GM21515 (cell line): Measurements from ENCODE around the gene GNRHR.
"Not testable (repeated sequence)": the region's sequence is repeated elsewhere in the genome, so short reads cannot be mapped to it uniquely, and the experiment has no call there.

Experiments used
- ATAC-seq: cut with Tn5 transposase; IDR thresholded peaks from one replicate; pipeline ENCODE4 v1.9.1; 2021; ENCODE audit not compliant: unreplicated experiment

Gene GNRHR, protein sequence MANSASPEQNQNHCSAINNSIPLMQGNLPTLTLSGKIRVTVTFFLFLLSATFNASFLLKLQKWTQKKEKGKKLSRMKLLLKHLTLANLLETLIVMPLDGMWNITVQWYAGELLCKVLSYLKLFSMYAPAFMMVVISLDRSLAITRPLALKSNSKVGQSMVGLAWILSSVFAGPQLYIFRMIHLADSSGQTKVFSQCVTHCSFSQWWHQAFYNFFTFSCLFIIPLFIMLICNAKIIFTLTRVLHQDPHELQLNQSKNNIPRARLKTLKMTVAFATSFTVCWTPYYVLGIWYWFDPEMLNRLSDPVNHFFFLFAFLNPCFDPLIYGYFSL

DNA sequence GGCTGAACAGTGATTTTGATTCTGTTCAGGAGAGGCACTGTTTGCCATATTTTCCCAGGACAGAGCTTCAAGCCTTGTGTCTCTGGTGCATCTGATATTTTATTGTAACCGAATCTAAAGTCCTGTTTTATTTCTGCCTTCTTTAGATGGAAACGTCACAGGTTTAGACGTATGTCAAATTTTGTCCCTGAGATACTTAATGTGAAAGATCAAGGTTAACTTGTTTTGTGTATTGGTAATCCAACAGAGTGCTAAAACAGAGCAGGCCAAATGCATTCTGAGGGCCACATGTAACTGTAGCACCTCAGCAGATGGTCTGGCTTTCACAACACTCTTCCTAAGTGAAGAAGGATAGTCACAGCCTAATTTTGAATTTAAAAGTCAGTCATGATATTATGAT is at the start of gene GNRHR:
Gene GNRHR (minus strand): TSS at position 101 of the 400 bp plus-strand sequence. CDS start 53 bp downstream, at position 48.
- no peak for ATAC-seq

DNA sequence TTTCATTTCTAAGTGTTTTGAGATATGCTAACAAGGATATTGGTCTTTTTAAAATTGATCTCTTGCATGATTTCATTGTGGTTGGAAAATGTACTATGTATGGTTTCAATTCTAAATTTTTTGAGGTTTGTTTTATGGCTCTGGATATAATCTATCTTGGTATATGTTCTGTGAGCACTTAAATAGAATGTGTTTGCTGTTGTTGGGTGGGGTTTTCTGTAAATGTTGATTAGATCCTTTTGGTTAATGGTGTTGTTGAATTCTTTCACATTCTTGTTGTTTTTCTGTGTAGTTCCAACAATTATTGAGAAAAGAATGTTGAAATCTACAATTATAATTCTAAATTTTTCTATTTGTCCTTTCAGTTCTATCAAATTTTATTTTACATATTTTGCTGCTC is 42.6 kb upstream of the GNRHR start:
- no peak for ATAC-seq

DNA sequence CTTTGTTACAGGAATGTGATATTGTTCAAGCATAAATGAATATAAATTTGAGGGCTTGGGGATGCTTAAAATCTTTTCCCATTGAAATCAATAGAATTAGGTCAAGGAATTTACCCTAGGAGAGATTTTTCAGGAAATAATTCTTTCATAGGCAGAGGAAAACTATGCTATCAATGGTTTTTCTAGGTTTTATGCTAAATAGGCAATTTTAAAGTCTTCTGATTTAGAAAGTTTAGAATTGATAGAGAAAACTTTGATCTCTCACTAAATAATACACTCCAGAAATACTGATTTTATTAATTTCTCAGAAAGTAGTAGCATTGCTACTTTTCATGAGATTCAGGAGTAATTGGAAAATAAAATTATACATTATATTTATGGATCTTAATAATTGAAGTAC is 36.5 kb upstream of the GNRHR start:
- no peak for ATAC-seq

DNA sequence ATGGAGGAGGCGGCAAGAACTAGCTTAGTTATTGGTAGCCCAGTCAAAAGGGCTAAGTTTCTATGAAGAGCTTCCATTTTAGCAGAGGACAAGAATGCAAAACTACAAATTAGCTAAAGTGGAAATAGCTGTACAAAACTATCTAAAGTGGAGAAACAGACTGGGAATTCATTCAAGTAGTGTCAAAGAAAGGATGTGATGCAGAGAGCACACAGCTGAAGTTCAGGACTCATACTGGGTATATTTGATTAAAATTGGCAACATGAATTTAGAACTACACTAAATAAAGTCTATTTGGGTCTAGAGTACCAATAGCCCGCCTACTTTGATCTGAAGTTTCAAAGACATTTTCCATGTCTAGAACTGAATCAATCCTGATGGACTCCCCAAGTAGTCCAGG is 33.1 kb upstream of the GNRHR start:
- no peak for ATAC-seq

DNA sequence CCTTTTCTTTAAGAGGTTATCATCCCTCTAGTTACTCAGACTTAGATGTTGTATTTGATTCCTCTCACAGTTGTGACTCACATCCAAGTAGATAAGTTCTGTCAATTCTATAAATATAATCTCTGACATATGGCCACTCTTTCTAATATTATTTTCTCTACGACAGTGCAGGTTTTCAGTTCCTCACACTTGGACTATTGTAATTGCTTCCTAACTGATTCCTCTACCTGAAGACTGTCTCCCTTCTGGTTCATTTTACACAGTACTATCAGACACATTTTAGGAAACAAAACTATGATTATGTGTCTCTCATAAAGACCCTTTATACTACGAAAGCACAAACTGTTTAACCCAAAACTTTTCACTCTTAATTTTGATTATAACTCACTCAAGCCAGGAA is 31.3 kb upstream of the GNRHR start:
- no peak for ATAC-seq

DNA sequence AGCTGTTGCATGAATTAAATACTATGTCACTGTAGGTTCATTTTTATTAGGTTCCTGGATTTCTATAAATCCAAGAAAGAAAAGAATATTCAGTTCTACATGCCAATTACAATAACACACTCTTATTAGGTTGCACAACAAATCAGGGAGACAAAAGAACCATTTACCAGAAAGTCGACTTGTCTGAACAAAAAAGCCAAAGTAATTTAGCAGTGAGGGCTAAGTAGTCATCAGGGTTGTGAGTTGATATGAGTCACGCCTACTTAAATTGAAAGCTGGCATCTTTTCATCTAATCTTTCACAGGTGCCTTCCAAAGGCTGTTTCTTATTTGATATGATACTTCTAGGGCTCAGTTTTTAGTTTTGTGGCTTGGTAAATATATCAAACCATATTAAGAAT is 25.4 kb upstream of the GNRHR start:
- ATAC-seq = no peak

DNA sequence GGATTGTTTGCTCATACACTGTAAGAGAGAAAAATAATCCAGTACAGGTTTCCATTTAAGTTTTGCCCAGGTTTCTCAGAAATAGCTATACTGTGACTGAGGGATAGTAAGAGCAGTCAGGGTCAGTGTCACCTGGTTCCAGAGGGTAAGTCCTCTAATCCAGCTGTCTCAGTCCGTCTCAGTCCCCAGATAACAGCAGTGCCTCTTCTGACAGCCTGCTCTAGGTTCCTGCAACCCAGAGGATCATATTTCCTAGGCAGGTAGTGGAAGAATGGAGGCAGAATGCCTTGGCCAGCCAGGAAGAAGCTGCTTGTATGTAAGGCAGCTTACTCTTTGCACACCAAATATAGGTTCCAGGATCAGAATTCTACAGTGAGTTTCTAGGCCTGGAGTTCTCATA is 22.6 kb upstream of the GNRHR start:
- no peak for ATAC-seq

DNA sequence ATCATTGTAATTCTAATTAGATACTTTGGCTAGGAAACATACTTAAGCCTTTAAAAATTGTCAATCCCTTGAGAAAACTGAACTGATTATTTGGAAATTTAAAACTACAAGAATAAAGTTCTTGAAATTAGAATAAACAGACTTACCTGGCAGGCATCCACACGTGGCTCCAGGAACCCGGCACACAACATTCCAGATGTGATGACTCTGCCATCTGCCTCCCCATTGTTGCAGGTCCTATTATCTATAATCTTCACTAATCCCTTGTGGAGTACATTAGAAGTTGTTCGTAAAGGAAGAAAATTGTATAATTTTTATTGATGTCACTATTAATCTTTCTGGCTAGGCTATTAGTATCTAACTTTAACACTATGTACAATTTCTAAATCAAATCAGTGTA is 16.2 kb upstream of the GNRHR start:
- ATAC-seq = no peak

DNA sequence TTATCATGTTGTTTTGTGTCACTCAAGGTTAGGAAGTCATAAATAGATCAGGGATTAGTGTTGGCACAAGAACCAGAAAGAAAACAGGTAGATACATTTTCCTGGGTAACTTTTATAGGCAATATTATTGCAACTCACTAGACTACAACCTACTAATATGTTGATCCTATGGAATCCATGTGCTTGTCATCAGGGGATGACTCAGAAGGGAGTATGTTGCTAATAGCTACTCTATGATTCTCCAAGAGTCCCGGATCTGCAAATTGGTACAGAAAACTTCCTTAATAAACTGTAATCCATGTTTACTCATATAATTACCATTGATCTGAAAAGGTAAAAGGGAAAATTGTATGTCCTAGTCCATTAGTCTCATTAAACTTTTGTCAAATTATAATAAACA is 11.7 kb upstream of the GNRHR start:
- ATAC-seq = no peak

DNA sequence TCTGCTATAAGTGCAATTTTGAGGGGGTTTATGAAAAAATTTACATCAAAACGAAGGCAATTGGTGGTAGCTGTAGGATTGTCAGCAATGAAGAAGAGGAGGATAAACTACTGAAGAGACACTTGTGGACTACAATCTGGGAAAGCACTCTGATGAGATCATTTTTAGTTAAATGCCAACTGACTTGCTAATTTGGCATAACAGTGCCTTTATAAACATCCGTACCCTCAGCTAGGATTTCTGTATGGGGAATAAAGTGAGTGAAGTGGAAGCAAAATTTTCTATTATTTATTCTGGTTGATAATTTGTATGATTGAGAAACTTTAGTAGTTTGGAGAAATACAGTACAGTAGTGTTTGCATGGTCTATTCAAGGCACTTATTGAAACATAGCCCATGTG is 11.2 kb upstream of the GNRHR start:
- no peak for ATAC-seq

DNA sequence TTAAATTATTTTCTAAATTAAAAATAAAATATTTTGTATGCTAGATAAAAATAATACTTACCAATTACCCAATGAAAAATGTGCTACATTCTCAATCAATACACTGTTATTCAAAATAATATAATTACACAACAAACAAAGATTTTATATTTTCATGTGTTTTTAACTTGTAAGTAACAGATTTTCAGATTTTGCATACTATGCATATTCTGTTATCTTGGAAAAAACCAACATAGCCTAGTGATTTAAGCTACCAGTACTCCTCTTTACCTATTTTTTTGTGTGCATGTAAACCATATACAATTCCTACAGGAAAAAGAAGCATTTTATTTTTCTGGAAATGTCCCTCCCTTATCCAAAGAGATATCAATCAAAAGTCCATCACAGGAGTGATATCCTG is 10.0 kb upstream of the GNRHR start:
- ATAC-seq = no peak

DNA sequence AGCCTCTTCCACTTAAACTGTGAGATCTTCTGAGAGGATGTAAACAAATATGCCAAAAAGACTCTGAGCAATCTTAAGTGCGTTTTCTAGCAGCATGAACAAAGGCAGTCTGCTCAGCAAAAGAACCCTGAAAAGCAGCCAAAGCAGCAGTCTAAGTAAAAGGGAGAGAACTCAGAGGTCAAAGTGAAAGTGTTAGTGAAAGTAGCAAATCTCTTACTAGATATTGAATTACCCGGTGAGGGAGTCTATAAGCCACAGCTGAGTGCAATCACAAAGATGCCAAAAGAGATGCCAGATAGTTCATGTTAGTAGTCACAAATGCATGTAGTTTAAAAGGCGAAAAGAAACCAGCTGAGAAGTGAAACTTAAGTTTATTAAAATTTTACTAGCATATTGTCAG is 7.9 kb upstream of the GNRHR start:
- ATAC-seq = peak; percentile 99

DNA sequence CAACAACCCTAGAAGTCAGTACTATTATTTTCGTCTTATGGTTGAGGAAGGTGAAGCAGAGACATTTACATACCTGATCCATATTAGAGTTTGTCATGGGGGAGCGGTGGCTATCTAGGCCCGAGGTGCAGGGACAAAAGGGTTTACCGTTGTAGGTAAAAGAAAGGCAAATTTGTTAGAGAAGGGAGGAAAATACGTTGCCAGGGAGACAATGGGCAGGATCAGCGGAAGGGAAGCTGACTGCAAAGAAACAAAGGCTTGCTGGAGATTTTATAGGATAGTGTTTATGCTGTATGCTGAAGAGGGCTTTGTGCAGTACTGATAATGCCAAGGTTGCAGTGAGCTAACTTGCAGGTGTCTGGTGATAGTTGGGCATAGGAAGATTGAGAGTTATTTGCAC is 2.8 kb upstream of the GNRHR start:
- ATAC-seq = not testable (repeated sequence)

DNA sequence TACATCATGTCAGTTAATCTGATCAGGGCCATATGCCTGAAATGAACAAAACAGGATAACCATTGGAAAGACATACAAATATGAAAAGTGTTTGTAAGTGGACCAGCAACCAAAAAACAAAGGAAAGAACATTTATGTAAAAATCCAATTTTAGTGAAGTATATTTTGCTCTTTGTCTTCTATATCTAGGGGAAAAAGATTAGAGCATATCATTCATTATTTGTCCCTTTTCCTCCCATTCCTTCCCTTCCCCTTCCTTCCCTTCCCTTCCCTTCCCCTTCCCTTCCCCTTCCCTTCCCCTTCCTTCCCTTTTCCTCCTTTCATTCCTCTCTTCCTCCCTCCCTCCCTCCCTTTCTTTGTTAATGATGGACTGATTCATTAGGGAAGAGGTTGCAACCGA is 1.8 kb upstream of the GNRHR start:
- no peak for ATAC-seq

DNA sequence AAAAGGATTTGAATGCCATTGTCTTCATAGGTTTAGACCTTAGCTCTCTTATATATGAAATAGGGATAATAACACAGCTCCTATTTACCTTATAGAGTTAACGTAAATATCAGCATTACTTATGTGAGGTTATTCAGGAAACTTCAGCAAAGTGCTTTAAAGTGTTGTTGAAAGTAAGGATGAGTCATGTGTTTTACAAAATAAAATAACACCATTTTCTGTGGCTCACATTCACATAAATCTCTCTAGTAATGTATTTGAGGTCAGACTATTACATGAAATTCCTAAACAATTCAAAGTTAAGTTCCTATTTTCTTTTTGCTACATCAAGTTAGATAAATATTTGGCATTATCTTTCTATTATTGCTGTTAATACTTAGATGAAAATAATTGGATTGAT is 2.9 kb downstream of the GNRHR start:
- ATAC-seq = no peak

DNA sequence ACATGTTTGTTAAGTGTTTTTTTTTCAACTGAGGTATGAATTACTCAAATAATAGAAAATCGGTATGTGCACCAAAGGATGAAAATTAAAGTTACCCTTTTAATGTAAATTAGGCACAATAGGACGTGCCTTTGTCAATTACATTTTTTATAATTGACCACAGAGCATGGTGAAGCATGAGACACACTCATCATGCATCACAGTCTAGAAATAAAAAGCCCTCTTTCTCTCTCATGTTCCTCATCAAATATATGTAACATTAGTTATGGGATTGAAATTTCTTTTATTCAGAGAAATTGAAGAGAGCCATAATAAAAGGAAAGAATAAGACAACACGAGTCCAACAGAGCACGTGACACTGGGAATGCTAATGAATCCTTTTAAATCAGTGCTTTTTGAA is 3.5 kb downstream of the GNRHR start:
- no peak for ATAC-seq

DNA sequence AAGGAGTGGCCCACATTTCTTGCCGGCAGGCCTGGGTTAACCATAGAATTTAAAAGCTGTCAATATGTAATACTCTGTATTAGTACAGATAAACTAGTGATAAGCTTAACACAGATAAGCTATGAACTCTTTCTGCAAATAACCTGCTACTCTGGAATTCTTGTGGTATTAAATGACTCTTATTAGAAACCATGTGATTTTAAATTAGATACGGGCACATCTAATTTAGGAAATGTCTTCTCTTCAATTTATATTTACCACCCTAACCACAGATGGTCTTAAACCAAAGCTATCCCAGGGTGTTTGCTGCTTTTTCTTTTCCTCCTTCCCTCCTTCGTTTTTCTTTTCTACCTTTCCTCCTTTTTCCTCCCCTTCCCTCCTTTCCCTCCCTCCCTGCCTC is 4.9 kb downstream of the GNRHR start:
- ATAC-seq = no peak

DNA sequence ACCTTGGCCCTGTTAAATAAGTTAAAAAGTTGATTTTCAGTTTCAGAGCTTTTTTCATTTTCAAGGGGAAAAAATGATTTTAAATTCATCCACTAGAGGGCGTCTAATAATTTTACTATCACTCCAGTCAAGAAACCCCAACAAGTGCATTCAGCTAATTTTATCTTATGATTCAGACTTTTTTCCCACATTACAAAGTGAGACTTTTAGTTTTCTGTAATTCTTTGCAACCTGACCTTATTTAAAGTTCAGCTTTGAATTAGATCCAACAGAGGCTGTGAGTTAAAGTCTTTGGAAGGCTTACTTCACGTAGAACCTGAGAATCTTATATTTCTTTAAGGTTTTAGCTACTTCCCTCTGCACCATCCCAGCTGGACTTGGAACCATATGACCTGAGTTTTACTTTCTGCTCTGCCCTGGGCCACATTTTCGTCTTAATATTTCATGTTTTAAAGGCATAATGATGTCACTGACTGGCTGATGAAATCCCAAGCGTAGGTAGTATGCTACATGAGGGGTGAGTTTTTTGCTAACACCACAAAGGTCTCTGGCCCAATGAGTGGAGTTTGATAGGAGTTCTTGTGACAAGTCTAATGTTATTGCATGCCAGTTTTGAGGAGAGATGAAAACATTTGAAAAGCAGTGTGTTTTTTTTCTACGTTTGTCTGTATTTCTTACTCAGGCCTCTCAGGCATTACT is 7.2 kb downstream of the GNRHR start:
- peak; percentile 73 for ATAC-seq

DNA sequence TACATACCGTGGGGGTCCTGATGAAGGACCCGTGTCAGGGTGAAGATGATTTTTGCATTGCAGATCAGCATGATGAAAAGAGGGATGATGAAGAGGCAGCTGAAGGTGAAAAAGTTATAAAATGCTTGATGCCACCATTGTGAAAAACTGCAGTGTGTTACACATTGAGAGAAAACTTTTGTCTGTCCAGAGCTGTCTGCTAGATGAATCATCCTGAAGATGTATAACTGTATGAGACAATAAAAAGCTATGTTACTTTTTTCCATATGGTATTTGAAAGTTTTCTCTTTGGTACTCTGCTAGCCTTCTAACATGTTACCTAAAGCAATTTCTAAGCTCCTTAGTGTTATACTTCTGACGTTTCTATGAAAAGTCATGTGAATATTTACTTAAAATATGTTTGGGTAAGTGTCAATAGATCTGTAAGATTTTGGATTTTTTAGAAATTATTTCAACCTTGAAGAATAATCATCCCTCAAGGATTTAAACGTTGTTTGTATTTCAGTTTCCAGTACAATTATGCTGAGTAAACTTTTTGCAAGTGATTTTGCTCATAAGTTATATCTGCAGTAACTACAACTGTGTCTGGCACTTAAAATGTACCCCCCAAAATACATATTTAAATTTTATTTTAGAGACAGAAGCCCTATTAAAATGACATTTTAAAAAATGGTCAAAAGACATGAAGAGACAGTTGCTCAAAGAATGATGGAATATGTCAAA is 9.5 kb downstream of the GNRHR start:
- no peak for ATAC-seq

DNA sequence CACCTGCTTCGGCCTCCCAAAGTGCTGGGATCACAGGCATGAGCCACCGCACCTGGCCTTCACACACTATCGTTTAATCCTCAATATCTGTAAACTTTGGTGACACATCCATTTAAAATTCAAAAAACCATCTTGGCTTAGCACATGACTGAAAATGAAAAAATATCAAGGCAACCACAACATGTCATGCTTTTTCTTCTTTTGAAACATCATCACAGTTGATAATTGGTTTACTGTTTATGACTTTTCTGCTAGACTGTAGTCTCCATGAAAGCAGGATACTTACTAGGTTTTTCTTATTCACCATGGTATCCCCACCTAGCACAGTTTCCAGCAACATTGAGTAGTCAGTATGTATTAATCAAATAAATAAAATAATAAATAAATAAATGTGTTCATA is 11.0 kb downstream of the GNRHR start:
- ATAC-seq = no peak

DNA sequence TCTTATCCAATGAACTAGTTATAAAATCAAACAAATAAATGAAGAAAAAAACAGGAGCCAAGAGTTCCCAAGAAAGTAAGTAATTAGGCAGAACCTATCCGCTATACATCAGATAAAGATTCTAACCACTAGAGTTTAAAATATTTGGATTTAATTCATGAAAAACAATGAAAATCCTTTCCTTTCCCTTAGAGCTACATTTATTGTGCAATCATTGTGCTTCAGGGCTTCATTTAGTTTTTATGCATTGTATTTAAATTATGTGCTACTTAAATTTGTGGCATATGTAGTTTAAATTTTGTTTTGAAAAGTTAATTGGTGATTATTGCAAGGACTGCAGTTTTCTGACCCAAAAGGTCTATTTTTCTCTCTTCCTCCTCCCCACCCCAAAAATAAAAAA is 17.9 kb downstream of the GNRHR start:
- no peak for ATAC-seq

DNA sequence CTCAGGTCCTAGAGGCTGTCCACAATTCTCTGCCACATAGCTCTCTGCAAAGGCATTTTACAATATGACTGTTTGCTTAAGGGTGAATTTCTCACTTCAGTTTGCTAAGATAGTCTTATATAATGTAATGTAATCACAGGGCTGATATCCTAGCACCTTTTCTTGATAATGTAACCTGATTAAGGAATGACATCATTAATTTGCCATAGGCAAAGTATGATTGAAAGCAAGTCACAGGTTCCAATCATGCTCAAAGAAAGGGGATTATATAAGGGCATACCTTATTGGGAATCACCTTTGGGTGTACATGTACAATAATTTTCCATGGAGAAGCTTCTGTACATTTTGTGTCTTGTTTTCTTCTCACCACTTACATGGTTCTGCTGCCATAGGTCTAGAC is 18.9 kb downstream of the GNRHR start:
- no peak for ATAC-seq
